Tibial nerve (tissue), 4 donors: Measurements from ENCODE around the gene DOK6.

Experiments used
- CTCF ChIP-seq, 5 experiments: fragments of 200-600 bp in 3 of 5; fragments of 450-650 bp in 2 of 5; sonication (generic) in 3 of 5; IDR thresholded peaks; one replicate each; pipeline ENCODE4 v1.5.1; 2016 to 2019; ENCODE audit warnings: antibody characterized with exemption in 5 of 5, mild to moderate bottlenecking in 3 of 5, moderate library complexity in 2 of 5
- EP300 ChIP-seq, 2 donors: sonication (generic); formaldehyde crosslinking; IDR thresholded peaks; one replicate each; pipeline ENCODE4 v1.6.1; 2017; ENCODE audit warnings: antibody characterized with exemption in 2 of 2, mild to moderate bottlenecking in 1 of 2
- POLR2A ChIP-seq, 2 donors: fragments of 450-650 bp; IDR thresholded peaks; one replicate each; pipeline ENCODE4 v1.6.1; 2017; ENCODE audit warnings: antibody characterized with exemption in 2 of 2, mild to moderate bottlenecking in 2 of 2, moderate library complexity in 2 of 2

GRCh38 chr18:69725855-69726508 is 325.3 kb downstream of the DOK6 start:
- no peak for TF ChIP-seq CTCF (IDR thresholded peaks at IDR 0.05)
- no peak for TF ChIP-seq POLR2A (IDR thresholded peaks at IDR 0.05)
- no peak for TF ChIP-seq EP300 (IDR thresholded peaks at IDR 0.05)
